ENCODE results near the gene PRKCI.
A peak's percentile ranks its signal among the peaks of the same experiment; 100 is the strongest.
"Not testable (repeated sequence)": the region's sequence is repeated elsewhere in the genome, so short reads cannot be mapped to it uniquely, and the experiment has no call there.

The PRKCI gene

DNA sequence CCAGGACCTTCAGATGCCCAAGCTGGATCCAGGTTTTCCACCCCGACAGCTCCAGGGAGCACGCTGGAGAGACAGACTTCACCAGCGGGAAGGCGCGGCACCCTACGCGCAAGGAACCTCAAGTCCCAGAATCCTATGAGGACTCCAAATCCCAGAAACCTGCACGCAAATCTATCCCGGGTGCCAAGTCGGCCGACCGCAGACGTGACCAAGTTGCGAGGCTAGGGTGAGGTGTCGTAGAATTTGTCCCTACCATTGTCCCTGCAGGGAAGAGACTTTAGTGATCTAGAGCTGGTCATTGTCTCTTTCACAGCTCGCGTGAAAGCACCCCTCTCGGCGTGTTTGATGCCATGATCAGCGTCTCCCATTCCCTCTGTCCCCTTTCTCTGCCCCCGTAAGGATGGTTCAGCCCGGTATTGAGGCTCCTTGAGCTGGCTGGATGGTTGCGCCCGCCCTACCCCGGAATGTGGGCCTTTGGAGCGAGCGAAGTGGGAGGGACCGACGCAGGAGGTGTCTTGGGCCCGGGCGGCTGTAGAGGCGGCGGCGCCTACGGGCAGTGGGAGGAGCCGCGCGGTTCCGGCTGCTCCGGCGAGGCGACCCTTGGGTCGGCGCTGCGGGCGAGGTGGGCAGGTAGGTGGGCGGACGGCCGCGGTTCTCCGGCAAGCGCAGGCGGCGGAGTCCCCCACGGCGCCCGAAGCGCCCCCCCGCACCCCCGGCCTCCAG is at the start of gene PRKCI:
TSS of gene PRKCI (plus strand) at position 501 of the 723 bp plus-strand sequence. CDS start 246 bp downstream, outside the sequence.
- DNase-seq = peak; percentile 91 to 93

DNA sequence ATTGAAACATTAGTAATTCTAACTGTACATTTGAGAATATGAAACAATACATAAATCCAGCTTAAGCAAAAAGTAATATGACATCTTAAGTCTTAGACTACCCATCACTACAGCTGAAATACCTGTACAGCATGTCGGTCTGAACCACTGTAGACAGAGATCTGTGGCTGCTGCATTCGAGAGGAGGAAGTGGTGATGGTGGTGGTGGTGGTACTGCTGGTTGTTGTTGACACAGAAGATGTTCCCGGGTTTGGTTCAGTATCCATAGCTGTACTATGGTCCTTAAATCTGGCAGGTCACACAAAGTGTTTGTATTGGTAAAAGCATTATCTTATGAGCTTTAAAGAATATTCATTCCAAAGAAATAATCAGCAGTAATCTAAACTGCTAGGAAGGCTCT is 43.6 kb upstream of the PRKCI start:
- DNase-seq = peak; percentile 66 to 73

DNA sequence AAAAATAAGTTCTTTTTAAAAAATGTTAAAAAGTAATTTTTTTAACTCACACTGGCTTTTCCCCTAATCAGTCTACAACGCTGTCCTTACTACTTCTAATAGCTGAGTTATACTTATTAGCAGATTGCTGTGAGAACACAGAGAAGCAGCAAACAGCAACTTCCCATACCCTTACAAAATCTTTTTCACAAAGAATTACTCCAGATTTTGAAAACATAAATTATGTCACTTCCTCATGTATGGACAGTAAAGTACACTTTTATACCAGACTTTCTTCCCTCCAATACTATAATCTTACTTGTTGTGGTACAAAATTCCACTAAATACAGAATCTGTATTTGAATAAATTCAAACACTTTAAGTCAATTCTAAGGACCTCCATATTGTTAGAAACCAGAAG is 42.8 kb upstream of the PRKCI start:
- no peak for DNase-seq

GRCh38 chr3:170180079-170180907 is 41.9 kb upstream of the PRKCI start:
- peak in 1 of 2 donors; percentile 59 for DNase-seq

DNA sequence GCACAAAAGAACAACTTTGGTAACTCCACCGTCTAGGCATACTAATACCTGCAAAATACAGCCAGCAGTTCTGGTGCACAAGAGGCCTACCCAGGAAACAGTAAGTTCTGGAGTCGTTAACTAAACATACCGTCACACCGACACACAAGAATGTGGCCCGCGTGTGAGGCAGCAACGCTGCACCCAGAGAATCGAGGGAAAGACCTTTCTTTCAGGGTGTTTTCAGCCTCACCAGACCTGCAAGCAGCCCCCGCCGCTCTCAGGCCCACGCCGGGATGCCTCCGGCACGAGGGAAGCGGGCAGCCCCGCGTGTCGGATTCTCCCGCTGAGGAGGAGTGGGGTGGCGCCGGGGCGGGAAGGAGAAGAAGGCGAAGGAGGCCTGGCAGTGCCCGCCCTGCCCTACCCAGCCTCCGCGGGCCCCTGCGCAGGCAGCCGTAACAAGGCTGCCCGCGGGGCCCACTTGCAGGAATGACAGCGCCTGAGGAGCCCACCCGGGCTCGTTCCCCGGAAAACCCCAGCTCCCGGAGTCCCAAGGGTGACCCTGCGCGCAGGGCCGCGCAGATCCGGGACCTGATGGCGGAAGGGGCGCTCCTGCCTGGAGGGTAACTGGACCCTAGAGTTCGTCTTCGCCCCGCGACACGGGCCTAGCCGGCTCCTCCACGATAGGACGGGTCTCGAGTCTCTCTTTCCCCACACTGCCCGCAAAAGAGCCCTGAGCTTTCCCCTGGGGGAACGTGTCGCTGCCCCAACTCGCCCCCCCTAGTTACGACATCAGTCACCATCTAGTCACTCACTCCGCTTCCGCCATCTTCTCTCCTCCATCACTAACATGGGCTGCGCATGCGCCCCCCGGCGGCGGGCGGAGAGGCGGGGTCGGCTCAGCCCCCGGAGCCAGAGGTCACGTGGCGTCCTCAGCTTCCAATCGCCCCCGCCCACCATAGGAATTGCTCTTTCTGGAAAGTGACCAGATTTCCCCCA is 41.0 kb upstream of the PRKCI start, which contains the start of gene PHC3:
TSS of gene PHC3 (minus strand) at position 826 of the 978 bp plus-strand sequence. CDS start at position 808, 18 bp downstream.
- peak; percentile 94 for DNase-seq

DNA sequence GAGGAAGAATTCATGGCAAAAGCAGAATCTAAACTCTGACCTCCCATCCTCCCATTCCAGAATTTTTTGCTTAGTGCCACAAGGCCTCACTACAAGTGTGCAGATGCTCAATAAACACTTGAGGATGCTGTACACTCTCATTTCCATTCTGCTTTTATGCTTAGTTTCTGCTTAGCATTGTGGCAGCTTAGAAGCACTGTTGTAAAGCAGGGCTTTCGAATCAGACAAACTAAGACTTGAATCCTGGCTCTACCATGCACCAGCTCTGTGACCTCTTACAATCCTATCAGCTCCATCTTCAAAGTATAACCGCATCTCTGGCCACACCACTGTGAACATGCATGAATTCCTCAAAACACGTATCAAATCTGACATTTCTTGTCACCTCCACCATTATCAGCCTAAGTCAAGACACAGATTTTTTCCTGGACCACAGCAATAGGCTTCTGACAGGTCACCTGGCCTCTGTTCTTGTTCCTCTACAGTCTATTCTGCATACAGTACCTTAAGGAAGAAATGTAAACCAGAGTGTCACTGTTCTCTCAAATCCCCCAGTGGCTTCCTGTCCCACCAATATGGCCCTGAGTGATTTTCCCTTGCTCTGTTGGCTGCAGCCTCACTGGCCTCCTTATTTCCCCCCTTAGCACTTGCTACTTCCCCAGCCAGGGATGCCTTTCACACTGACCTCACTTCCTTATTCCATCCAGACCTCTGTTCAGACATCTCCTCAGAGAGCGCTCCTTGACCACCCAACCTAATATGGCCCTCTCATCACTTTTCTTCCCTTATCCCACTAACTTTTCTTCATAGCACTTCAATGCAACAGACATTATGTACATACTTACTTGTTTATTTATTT is 32.6 kb upstream of the PRKCI start:
- DNase-seq = no peak

DNA sequence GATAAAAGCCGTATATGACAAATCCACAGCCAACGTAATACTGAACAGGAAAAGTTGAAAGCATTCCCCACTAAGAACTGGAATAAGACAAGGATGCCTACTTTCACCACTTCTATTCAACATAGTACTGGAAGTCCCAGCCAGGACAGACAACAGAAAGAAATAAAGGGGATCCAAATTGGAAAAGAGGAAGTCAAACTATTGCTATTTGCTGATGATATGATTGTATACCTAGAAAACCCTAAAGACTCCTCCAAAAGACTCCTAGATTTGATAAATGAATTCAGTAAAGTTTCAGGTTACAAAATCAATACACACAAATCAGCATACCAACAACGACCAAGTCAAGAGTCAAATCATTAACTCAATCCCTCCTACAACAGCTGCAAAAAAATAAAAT is 26.5 kb upstream of the PRKCI start:
- not testable (repeated sequence) for DNase-seq

- no peak for DNase-seq
These were observed 25.4 kb upstream of the PRKCI start for GRCh38 chr3:170196833-170197232.

- DNase-seq = no peak
These were observed 21.2 kb upstream of the PRKCI start for GRCh38 chr3:170200987-170201386.

- DNase-seq = no peak
These were observed 20.7 kb upstream of the PRKCI start for GRCh38 chr3:170201527-170201926.

- DNase-seq = no peak
These were observed 18.8 kb upstream of the PRKCI start for GRCh38 chr3:170203457-170203856.

GRCh38 chr3:170204023-170204472 is 18.2 kb upstream of the PRKCI start:
- DNase-seq = no peak

DNA sequence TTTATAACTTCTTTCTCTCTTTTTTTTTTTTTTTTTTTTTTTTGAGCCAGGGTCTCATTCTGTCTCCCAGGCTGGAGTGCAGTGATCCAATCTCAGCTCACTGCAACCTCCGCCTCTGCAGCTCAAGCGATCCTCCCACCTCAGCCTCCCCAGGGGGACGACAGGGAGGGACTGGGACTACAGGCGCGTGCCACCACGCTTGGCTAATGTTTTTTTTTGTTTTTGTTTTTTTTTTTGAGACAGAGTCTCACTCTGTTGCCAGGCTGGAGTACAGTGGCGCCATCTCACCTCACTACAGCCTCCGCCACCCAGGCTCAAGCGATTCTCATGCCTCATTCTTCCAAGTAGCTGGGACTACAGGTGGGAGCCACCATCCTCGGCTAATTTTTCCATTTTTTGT is 17.7 kb upstream of the PRKCI start:
- no peak for DNase-seq

DNA sequence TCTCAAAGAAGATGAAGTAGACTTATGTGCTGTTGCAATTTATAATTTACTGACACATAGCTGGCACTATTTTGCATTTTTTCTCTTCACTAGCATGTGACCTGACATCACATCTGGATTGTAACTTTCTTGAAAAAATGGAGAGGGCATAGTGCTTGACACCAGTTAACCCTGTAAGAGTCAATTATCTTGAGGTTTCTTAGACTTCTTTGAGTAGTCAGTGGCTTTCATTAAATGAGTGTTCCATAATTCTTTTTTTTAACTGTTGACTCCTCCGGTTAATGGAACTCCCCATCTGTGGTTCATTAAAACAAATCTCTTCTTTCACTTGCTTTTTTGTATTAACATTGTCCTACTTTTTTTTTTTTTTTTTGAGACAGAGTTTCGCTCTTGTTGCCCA is 16.9 kb upstream of the PRKCI start:
- DNase-seq = no peak

DNA sequence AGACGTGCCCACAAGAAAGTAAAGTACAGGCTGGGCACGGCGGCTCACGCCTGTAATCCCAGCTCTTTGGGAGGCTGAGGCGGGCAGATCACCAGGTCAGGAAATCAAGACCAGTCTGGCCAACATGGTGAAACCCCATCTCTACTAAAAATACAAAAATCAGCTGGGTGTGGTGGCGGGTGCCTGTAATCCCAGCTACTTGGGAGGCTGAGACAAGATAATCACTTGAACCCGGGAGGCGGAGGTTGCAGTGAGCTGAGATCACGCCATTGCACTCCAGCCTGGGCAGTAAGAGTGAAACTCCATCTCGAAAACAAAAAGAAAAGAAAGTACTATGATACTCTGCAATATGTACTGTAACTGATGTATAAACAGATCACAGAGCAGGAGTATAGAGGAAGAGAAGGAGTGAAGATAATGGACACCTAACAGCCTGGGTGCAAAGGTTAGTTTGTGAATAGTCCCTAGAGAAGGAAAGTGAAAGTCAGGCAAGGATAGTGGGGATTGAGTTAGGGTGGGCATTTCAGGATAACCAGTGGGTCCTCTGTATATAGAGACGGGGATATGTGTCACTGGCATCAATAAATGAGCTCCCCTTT is 16.0 kb upstream of the PRKCI start:
- not testable (repeated sequence) for DNase-seq

- no peak for DNase-seq
These were observed 14.5 kb upstream of the PRKCI start for GRCh38 chr3:170207717-170208116.

- no peak for DNase-seq
These were observed 10.6 kb upstream of the PRKCI start for GRCh38 chr3:170211668-170212067.

DNA sequence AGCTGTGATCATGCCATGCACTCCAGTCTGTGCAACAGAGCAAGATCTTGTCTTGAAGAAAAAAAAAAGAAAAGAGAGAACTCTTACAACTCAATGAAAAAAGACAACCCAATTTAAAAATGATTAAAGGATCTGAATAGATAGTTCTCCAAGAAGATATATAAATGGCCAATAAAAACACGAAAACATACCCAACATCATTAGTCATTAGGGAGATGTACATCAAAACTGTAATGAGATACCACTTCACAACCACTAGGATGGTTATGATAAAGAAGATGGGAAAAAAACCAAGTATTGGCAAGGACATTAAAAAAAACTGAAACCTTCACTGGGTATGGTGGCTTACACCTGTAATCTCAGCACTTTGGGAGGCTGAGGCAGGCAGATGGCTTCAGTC is 2.4 kb upstream of the PRKCI start:
- DNase-seq = no peak

DNA sequence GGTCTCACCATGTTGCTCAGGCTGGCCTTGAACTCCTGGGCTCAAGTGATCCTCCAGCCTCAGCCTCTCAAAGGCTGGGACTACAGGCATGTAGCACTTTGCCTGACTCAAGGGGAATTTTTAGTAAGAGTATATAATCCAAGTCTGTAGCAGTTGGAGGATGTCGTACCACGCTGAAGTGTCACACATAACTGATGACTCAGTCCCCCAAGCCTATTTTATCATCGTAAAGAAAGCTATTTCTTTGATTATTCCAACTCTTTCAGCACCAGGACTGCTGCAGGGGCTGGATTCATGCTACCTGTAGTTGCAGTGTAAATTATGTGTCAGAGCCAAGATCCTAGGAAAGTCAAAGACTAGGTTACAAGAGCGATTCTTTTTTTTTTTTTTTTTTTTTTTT is 1.4 kb upstream of the PRKCI start:
- DNase-seq = no peak

DNA sequence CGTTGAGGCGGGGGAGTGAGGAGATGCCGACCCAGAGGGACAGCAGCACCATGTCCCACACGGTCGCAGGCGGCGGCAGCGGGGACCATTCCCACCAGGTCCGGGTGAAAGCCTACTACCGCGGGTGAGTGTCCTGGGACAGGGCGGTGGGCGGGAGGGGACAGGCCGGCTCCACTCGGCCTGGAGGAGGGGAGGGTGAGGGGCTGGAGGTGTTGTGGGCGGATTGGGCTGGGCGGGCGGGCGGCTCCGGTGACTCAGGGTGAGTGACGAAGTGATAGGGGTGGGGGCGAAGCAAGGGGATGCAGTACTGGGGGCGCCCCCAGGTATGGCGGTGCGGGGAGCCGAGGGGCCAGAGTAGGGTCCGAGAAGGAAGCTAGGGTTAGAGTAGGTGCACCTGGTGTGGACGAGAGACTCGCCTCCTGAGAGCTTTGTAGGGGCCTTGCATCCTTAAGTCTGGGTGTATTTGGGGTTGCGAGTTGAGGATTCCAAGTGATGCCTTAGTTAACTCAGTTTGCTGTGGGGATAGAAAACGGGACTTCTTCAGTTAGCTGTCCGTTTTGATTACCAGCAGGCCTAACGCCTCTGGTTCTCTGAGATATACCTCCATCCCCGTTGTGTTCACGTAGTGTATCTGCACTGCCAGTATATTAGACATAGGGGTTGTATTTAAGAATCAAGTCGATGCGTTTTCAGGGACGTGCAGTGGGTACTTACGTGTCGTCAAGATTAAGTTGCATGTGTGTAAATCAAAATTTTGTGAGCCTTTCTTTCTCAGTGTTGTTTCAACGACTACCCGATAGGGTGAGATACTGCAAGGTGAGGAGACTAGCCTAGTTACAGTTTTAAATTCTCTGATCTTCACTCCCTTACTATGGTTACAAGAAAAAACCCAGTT is 670 bp downstream of the PRKCI start:
- DNase-seq = peak; percentile 34 to 46
